Keratinocyte (primary cell): ENCODE measurements around the gene C20orf173. TPM values are rescaled to one million over a fixed set of nuclear protein-coding genes. Genes with fewer than 3 reads are reported as not detected.

ENCODE experiments used
- DNase-seq: peaks from one replicate; pipeline ENCODE4 v3.0.0-alpha.2; 2011; ENCODE audit warnings: low read depth, missing footprints, low spot score
- FAIRE-seq: peaks from 2 replicates; lab custom pipeline; 2011; peaks lifted over from hg19 to GRCh38; lab: Jason Lieb, UNC
- H2AFZ ChIP-seq: 2 replicates; pipeline ENCODE4 v1.6.0; 2012; ENCODE audit warnings: low read length, control low read depth, inconsistent platforms; ENCODE audit not compliant: control insufficient read depth
- H3K27ac ChIP-seq: 2 replicates; pipeline ENCODE4 v1.5.1; 2011; ENCODE audit warnings: low read length; ENCODE audit not compliant: control insufficient read depth, insufficient read depth
- H3K27me3 ChIP-seq: 3 replicates; pipeline ENCODE4 v1.6.0; 2011; ENCODE audit warnings: low read length; ENCODE audit not compliant: control insufficient read depth, insufficient read depth; ENCODE audit errors: extremely low read depth
- H3K36me3 ChIP-seq, 2 experiments: 2 replicates in 1 of 2; 3 replicates in 1 of 2; pipeline ENCODE4 v1.5.1; 2011; ENCODE audit warnings: low read length in 2 of 2, mild to moderate bottlenecking in 1 of 2; ENCODE audit not compliant: control insufficient read depth in 2 of 2, insufficient read depth in 2 of 2; ENCODE audit errors: extremely low read depth in 1 of 2
- H3K4me1 ChIP-seq: 3 replicates; pipeline ENCODE4 v1.5.1; 2011; ENCODE audit warnings: low read length; ENCODE audit not compliant: control insufficient read depth, insufficient read depth; ENCODE audit errors: extremely low read depth
- H3K4me2 ChIP-seq: 3 replicates; pipeline ENCODE4 v1.6.0; 2011; ENCODE audit warnings: low read depth, low read length; ENCODE audit not compliant: control insufficient read depth, insufficient read depth; ENCODE audit errors: extremely low read depth
- H3K4me3 ChIP-seq, 3 experiments: fragments of 200-600 bp in 1 of 3; sonication (generic) in 1 of 3; 2 replicates in 2 of 3; 3 replicates in 1 of 3; pipeline ENCODE4 v1.5.1; 2011 to 2016; ENCODE audit warnings: low read length in 3 of 3, mild to moderate bottlenecking in 3 of 3, control low read depth in 2 of 3, inconsistent platforms in 1 of 3, low read depth in 1 of 3, mixed read lengths in 1 of 3, mixed run types in 1 of 3, moderate library complexity in 1 of 3; ENCODE audit not compliant: control insufficient read depth in 2 of 3, insufficient read depth in 2 of 3; ENCODE audit errors: extremely low read depth in 1 of 3
- H3K79me2 ChIP-seq: 2 replicates; pipeline ENCODE4 v1.6.0; 2012; ENCODE audit warnings: low read length; ENCODE audit not compliant: control insufficient read depth, insufficient read depth
- H3K9ac ChIP-seq: 3 replicates; pipeline ENCODE4 v1.6.0; 2011; ENCODE audit warnings: low read length; ENCODE audit not compliant: control insufficient read depth, insufficient read depth; ENCODE audit errors: extremely low read depth
- H3K9me1 ChIP-seq: 3 replicates; pipeline ENCODE4 v1.6.0; 2011; ENCODE audit warnings: low read length; ENCODE audit not compliant: control insufficient read depth, insufficient read depth; ENCODE audit errors: extremely low read depth
- H3K9me3 ChIP-seq: 2 replicates; pipeline ENCODE4 v1.5.1; 2012; ENCODE audit warnings: low read depth, low read length; ENCODE audit not compliant: control insufficient read depth
- H4K20me1 ChIP-seq: 3 replicates; pipeline ENCODE4 v1.6.0; 2011; ENCODE audit warnings: low read length; ENCODE audit not compliant: control insufficient read depth, insufficient read depth; ENCODE audit errors: extremely low read depth
- CTCF ChIP-seq, 3 experiments: IDR thresholded peaks in 1 of 3; conservative IDR thresholded peaks in 1 of 3; optimal IDR thresholded peaks in 1 of 3; 2 replicates in 2 of 3; 3 replicates in 1 of 3; pipeline versions ENCODE3 to v1.5.1; 2011; ENCODE audit warnings: low read length in 3 of 3, mild to moderate bottlenecking in 3 of 3, moderate library complexity in 2 of 3, control low read depth in 1 of 3, inconsistent platforms in 1 of 3; ENCODE audit not compliant: insufficient read depth in 2 of 3; ENCODE audit errors: extremely low read depth in 1 of 3
- EZH2 ChIP-seq: IDR thresholded peaks from one replicate; pipeline ENCODE4 v1.6.1; 2012; ENCODE audit warnings: inconsistent platforms, mild to moderate bottlenecking, low read length, moderate library complexity
- dilution Hi-C: fragments of 300-500 bp; cut with MboI; formaldehyde crosslinking; loops from one replicate; pipeline ENCODE4 v1.7.0; 2020; ENCODE audit warnings: low sequenced_read_pairs; ENCODE audit not compliant: extremely low pct_ligation_motif_present
- polyA plus RNA-seq, 5 experiments: library from polyadenylated mRNA; depleted of rRNA in 3 of 5; stranded (reverse) in 3 of 5; stranded (forward) in 1 of 5; unstranded in 1 of 5; fragments of >200 nt; gene quantifications; 1 replicate in 1 of 5; 2 replicates in 3 of 5; 3 replicates in 1 of 5; pipeline versions ENCODE4 v1.2.1 to v1.2.3, GENCODE V29; 2011 to 2012; ENCODE audit warnings: missing spikeins in 2 of 5, low read depth in 1 of 5, low replicate concordance in 1 of 5

The C20orf173 gene
- polyA plus RNA-seq, 1 donor (not counting 4 experiments of a cell fraction or from before 2014, with no cell fraction given), result not detected

GRCh38 chr20:35503841-35504561 lies 25.5 kb downstream of the C20orf173 start:
- H3K9ac ChIP-seq, result no peak overlapping the region
- TF ChIP-seq CTCF (optimal IDR thresholded peaks at IDR 0.05 in 1 of 3, IDR thresholded peaks at IDR 0.05 in 1 of 3, conservative IDR thresholded peaks at IDR 0.05 in 1 of 3; ENCODE audit: extremely low read depth in 1 of 3, insufficient read depth in 2 of 3, low read length in 3 of 3) (no peak), EZH2 (no peak)
- H3K27ac ChIP-seq, result no peak overlapping the region
- no peaks in the 10 kb centered on the region for H3K9me3 ChIP-seq
- H2AFZ ChIP-seq, result no peak overlapping the region
- FAIRE-seq (no peak), DNase-seq (no peak)
- no peaks in the 10 kb centered on the region for H3K79me2 ChIP-seq
- H3K4me1 ChIP-seq, result no peaks in the 10 kb centered on the region
- no peaks in the 10 kb centered on the region for H3K9me1 ChIP-seq
- dilution Hi-C loops, result no loop called here
- H3K4me2 ChIP-seq, result no peak overlapping the region
- no peak overlapping the region for H3K4me3 ChIP-seq
- peaks cover 13 to 28% of the 10 kb centered on the region in 2 experiments for H3K36me3 ChIP-seq
- no peaks in the 10 kb centered on the region for H3K27me3 ChIP-seq
- H4K20me1 ChIP-seq, result no peaks in the 10 kb centered on the region

GRCh38 chr20:35503281-35503680 lies 26.2 kb downstream of the C20orf173 start:
- dilution Hi-C loops, result no loop called here

More at GRCh38 chr20:35503281-35503680, 26.2 kb downstream of the C20orf173 start:
- Histone ChIP-seq H3K4me1 (no peaks in the 10 kb centered on the region), H3K27ac (no peak overlapping the region), H3K9me3 (no peaks in the 10 kb centered on the region), H3K27me3 (no peaks in the 10 kb centered on the region), H3K9ac (no peak overlapping the region), H2AFZ (no peak overlapping the region), H3K4me2 (no peak overlapping the region), H3K4me3 (no peak overlapping the region), H4K20me1 (no peaks in the 10 kb centered on the region), H3K79me2 (no peaks in the 10 kb centered on the region), H3K9me1 (no peaks in the 10 kb centered on the region), H3K36me3 (peaks cover 13 to 25% of the 10 kb centered on the region in 2 experiments)
- no peak for FAIRE-seq
- no peak for DNase-seq
- TF ChIP-seq CTCF (optimal IDR thresholded peaks at IDR 0.05 in 1 of 3, IDR thresholded peaks at IDR 0.05 in 1 of 3, conservative IDR thresholded peaks at IDR 0.05 in 1 of 3; ENCODE audit: extremely low read depth in 1 of 3, insufficient read depth in 2 of 3, low read length in 3 of 3) (no peak), EZH2 (no peak)
